ENCODE data around the gene BNIP5.

BNIP5 gene

GRCh38 chr6:36361071-36361470 lies 24.4 kb upstream of the BNIP5 start:
- no peak for DNase-seq (ENCODE audit: low spot score)
- TF ChIP-seq CTCF (IDR thresholded peaks at IDR 0.05; ENCODE audit: borderline replicate concordance, control extremely low read depth, extremely low read depth, insufficient read depth, missing control alignments): no peak
- in situ Hi-C loops (cut with MboI; ENCODE audit: low sequenced_read_pairs, unreplicated experiment): no loop called here

GRCh38 chr6:36360241-36361054 lies 23.8 kb upstream of the BNIP5 start:
- in situ Hi-C loops (cut with MboI; ENCODE audit: low sequenced_read_pairs, unreplicated experiment): no loop called here
- TF ChIP-seq CTCF (IDR thresholded peaks at IDR 0.05; ENCODE audit: borderline replicate concordance, control extremely low read depth, extremely low read depth, insufficient read depth, missing control alignments): peak; percentile 74
- peak; percentile 78 for DNase-seq (ENCODE audit: low spot score)

DNA sequence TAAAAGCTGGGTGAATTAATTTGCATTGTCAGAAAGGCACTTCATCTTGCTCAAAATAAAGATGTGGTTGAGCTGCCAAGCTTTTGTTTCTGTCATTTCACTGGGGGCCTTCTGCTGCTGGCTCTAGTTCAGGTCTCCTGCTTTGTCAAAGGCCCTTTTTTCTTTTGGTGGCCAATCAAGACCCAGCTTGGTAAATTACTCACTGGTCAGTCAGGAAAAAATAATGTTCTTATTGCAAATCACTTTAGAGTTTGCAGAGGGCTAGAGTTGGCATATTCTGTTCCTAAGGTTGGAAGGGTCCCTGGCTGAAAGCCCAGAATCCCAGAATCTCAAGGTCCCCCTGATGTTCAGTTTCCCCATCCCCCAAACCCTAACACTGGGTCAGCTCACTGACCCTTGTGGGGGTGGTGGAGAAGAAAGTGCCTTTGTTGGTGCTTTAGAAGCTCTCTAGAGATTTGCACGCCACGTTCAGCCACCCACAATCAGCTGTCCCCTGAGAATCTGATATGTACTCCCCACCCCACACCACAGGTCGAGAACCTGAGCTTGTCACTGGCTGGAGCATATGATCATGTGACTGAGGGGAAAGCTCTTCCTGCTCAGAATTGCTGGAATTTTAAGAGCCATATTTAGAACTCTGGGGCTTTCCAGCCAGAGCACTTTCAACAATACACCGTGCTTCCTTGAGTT lies 21.7 kb upstream of the BNIP5 start:
- no peak for DNase-seq (ENCODE audit: low spot score)
- in situ Hi-C loops (cut with MboI; ENCODE audit: low sequenced_read_pairs, unreplicated experiment): no loop called here

GRCh38 chr6:36357872-36358225 lies 21.2 kb upstream of the BNIP5 start:
- no peak for TF ChIP-seq CTCF (IDR thresholded peaks at IDR 0.05; ENCODE audit: borderline replicate concordance, control extremely low read depth, extremely low read depth, insufficient read depth, missing control alignments)
- no peak for DNase-seq (ENCODE audit: low spot score)
- in situ Hi-C loops (cut with MboI; ENCODE audit: low sequenced_read_pairs, unreplicated experiment): no loop called here

More for the DNA sequence above, 21.7 kb upstream of the BNIP5 start:
- no peak for TF ChIP-seq CTCF (IDR thresholded peaks at IDR 0.05; ENCODE audit: borderline replicate concordance, control extremely low read depth, extremely low read depth, insufficient read depth, missing control alignments)

DNA sequence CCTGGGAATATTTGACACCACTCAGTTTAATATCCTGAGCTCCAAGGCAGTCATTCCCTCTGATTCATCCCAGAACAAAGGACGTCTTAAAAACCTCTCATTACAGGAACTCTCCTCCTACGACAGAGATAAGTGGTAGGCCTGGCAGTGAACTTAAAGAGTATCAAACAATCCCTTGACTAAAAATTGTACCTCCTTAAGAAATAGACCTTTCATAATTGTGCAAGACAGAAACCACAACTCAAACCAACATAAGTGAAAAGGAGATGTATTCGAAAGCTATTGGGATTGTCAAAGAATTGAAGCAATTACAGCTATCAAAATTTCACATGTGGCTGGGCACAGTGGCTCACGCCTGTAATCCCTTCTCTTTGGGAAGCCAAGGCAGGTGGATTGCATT lies 19.1 kb upstream of the BNIP5 start:
- TF ChIP-seq CTCF (IDR thresholded peaks at IDR 0.05; ENCODE audit: borderline replicate concordance, control extremely low read depth, extremely low read depth, insufficient read depth, missing control alignments): no peak
- in situ Hi-C loops (cut with MboI; ENCODE audit: low sequenced_read_pairs, unreplicated experiment): no loop called here

GRCh38 chr6:36353411-36353915 lies 16.8 kb upstream of the BNIP5 start:
- no peak for DNase-seq (ENCODE audit: low spot score)
- TF ChIP-seq CTCF (IDR thresholded peaks at IDR 0.05; ENCODE audit: borderline replicate concordance, control extremely low read depth, extremely low read depth, insufficient read depth, missing control alignments): no peak
- in situ Hi-C loops (cut with MboI; ENCODE audit: low sequenced_read_pairs, unreplicated experiment): no loop called here

More for the DNA sequence above, 19.1 kb upstream of the BNIP5 start:
- DNase-seq (ENCODE audit: low spot score): no peak

All from GM13976 (cell line).